ENCODE measurements around the gene ELL2. TPM values are rescaled to one million over a fixed set of nuclear protein-coding genes. Genes with fewer than 3 reads are reported as not detected.

The ELL2 gene
- total RNA-seq, 2 donors from 2014 or later, result 83.9 to 248 TPM

DNA sequence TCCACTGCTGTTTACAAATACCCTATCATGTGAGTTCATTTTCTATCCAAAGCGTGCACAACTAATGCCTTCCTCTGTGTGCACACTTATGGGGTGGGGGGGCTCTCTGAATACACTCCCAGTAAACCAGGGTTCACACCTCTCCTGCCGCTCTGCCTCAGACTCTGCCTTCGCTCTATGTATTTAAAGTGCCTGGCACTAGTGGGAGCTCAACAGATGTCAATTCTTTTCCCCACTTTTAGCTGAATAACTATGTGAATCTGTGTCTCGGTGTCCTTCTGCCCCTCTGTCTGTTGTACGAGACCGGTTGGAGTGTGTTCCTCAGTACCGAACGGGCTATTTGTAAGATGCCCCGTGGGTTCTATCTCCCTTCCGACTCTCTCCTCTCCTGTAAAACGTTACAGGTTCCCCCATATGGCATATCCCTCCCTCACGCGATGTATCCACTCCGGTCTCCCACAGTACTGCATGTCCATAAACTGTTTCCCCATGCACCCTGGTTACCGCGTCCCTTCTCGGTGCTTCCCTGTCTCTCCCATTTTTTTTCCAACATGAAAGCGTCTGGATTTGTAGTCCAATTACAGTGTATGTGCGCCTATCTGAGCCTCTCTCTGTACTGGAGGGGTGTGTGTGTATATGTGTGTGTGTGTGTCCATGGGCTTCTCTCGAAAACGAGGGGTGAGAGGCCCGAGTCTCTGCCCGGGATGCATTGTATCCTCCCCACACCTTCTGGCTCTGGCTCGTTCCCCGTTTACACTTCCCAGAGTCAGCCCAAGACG, 1.6 kb downstream of the ELL2 start:
- DNase-seq (ENCODE audit: low spot score) (no peak), ATAC-seq (ENCODE audit: insufficient number of reproducible peaks, low FRiP score, low read depth) (no peak)
- no peaks in the 10 kb centered on the region for H3K36me3 ChIP-seq
- H3K27ac ChIP-seq, result peak overlapping the region; percentile 98 to 99
- H3K27me3 ChIP-seq (replicated peaks; ENCODE audit: insufficient read depth), result no peaks in the 10 kb centered on the region
- H3K4me3 ChIP-seq, result peak overlapping the region; percentile 97
- TF ChIP-seq, protein P1, sequence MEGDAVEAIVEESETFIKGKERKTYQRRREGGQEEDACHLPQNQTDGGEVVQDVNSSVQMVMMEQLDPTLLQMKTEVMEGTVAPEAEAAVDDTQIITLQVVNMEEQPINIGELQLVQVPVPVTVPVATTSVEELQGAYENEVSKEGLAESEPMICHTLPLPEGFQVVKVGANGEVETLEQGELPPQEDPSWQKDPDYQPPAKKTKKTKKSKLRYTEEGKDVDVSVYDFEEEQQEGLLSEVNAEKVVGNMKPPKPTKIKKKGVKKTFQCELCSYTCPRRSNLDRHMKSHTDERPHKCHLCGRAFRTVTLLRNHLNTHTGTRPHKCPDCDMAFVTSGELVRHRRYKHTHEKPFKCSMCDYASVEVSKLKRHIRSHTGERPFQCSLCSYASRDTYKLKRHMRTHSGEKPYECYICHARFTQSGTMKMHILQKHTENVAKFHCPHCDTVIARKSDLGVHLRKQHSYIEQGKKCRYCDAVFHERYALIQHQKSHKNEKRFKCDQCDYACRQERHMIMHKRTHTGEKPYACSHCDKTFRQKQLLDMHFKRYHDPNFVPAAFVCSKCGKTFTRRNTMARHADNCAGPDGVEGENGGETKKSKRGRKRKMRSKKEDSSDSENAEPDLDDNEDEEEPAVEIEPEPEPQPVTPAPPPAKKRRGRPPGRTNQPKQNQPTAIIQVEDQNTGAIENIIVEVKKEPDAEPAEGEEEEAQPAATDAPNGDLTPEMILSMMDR (IDR thresholded peaks at IDR 0.05), result peak; percentile 26
- H3K9me3 ChIP-seq, result no peaks in the 10 kb centered on the region
- H3K4me1 ChIP-seq (ENCODE audit: control insufficient read depth in 1 of 2, low read depth in 2 of 2), result peaks cover 16 to 42% of the 10 kb centered on the region in 2 donors

DNA sequence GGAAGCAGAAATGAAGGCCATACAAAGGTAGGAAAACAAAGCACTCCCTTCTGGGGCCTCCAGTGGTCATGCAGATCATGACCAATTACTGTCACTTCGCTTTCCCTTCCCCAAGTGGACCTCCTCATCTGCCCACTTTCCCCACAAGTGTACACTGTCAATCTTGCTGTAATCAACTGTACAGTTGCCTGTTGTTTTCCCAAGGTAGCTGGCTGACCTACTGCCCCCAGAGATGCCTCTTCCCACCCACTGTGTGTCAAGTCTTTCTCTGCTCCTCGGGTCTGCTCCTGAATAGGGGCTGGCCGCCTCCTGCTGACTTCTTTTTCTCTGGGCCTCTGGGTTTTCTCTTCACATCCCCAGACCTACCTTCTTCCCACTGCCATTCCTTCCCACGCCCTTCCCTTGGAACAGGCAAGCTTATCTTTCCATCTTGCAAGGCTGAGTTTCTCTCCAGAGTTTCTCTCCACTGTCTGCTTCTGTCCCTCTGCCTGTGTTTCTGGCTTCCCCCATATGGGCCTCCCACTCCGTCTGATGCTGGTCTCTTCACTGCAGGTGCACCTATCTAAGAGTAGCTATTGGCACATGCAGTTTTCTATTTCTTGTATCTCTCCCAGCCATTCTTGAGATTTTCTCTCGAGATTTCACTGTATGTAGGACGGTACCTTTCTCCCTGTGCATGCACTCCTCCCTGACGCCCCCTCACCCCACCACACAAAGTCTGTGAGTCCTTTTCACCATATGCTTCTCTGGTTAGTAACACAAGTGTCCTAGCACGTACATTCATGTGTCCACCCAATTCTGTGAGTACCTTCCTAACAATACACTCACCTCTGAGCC, 2.4 kb downstream of the ELL2 start:
- Histone ChIP-seq H3K4me3 (peak overlapping the region; percentile 97), H3K27me3 (replicated peaks; ENCODE audit: insufficient read depth) (no peaks in the 10 kb centered on the region), H3K27ac (peak overlapping the region; percentile 98 to 99), H3K36me3 (no peaks in the 10 kb centered on the region), H3K4me1 (ENCODE audit: control insufficient read depth in 1 of 2, low read depth in 2 of 2) (peaks cover 20 to 49% of the 10 kb centered on the region in 2 donors), H3K9me3 (no peaks in the 10 kb centered on the region)
- no peak for DNase-seq (ENCODE audit: low spot score)
- TF ChIP-seq, protein P1 (IDR thresholded peaks at IDR 0.05), result no peak
- ATAC-seq (ENCODE audit: insufficient number of reproducible peaks, low FRiP score, low read depth), result no peak

DNA sequence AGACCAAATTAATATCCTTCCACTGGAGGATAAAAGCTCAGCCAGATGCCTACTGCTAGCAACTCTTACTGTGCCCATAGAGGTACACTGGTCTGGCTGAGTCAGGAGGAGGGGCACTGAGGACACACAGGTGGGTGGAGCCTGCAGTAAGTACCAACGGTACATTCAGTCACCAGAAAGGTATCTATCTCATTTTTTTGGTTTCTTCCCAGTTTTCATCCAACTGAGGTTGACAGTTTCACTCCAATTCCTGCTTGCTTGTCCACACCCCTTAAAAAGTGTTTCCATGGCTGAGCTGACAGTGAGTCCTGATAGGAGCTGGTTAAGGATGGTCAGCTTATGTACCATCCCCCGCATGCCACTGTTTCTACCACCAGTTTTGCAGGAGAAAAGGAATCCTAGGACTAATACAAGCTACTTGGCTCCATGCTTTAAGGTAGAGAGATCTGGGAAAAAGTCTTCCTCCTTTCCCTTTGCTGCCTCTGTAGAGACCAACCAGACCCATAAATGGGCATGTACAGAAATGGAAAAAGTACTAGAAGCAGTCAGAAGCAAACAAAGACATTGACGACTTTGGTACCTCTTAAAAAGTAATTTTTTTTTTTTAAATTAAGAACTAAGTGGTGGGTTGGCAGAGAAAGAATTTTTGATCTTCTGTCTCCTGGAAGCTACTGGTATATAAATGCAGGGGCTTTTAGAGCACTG, 3.2 kb downstream of the ELL2 start:
- peak overlapping the region; percentile 97 for H3K4me3 ChIP-seq
- no peak for DNase-seq (ENCODE audit: low spot score)
- no peaks in the 10 kb centered on the region for H3K27me3 ChIP-seq (replicated peaks; ENCODE audit: insufficient read depth)
- TF ChIP-seq, protein P1 (IDR thresholded peaks at IDR 0.05), result no peak
- peaks cover 27 to 56% of the 10 kb centered on the region in 2 donors for H3K4me1 ChIP-seq (ENCODE audit: control insufficient read depth in 1 of 2, low read depth in 2 of 2)
- ATAC-seq (ENCODE audit: insufficient number of reproducible peaks, low FRiP score, low read depth), result no peak
- H3K27ac ChIP-seq, result peak overlapping the region; percentile 98 to 99
- no peaks in the 10 kb centered on the region for H3K36me3 ChIP-seq
- no peaks in the 10 kb centered on the region for H3K9me3 ChIP-seq

DNA sequence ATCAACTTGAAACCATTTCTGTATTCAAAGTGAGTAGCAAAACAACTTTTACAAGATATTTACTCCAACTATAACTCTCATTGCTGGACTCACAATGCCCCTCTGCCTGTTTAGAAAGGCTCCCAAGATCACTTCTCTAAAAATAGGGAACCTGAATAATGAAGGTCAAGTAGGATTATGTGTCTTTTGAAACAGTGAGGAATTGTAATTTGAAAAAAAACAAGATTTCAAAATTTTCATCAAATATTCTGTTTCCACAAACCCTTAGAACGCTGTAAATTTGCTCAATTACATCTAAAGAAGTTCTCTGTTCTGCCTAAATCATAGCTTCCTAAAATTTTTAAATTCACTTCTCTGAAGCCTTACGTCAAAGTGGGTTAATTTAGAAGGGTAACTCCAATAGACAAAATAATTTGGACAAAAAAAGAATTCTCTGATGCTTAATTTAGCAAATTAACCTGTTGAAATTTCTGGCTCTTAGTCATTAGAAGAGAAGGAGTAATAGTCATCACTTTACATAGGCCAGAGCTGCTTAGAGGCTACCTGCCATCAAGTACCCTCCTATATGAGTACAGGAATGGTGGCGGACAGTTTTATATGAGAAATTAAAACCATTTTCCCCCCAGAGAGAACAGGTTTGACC, 4.0 kb downstream of the ELL2 start:
- Histone ChIP-seq H3K9me3 (no peaks in the 10 kb centered on the region), H3K4me3 (peak overlapping the region; percentile 97), H3K4me1 (ENCODE audit: control insufficient read depth in 1 of 2, low read depth in 2 of 2) (peaks cover 33 to 58% of the 10 kb centered on the region in 2 donors), H3K27ac (peak overlapping the region; percentile 12 to 98), H3K27me3 (replicated peaks; ENCODE audit: insufficient read depth) (no peaks in the 10 kb centered on the region), H3K36me3 (no peaks in the 10 kb centered on the region)
- TF ChIP-seq, protein P1 (IDR thresholded peaks at IDR 0.05), result no peak
- DNase-seq (ENCODE audit: low spot score), result no peak
- no peak for ATAC-seq (ENCODE audit: insufficient number of reproducible peaks, low FRiP score, low read depth)
